BLaER1 (cell line): ENCODE results near the gene MYO9A.
"Not testable (repeated sequence)": the region's sequence is repeated elsewhere in the genome, so short reads cannot be mapped to it uniquely, and the experiment has no call there.

Source experiments
- H3K27ac ChIP-seq: shearing (Covaris generic); formaldehyde crosslinking; 2 replicates; pipeline ENCODE4 v1.8.1; 2022
- H3K27me3 ChIP-seq: shearing (Covaris generic); formaldehyde crosslinking; 2 replicates; pipeline ENCODE4 v1.8.1; 2022
- H3K36me3 ChIP-seq: shearing (Covaris generic); formaldehyde crosslinking; 2 replicates; pipeline ENCODE4 v1.8.1; 2022
- H3K4me1 ChIP-seq: shearing (Covaris generic); formaldehyde crosslinking; 2 replicates; pipeline ENCODE4 v1.8.1; 2022
- H3K4me2 ChIP-seq: shearing (Covaris generic); formaldehyde crosslinking; 2 replicates; pipeline ENCODE4 v1.8.1; 2022
- H3K4me3 ChIP-seq: shearing (Covaris generic); formaldehyde crosslinking; 2 replicates; pipeline ENCODE4 v1.8.1; 2022
- H3K9ac ChIP-seq: shearing (Covaris generic); formaldehyde crosslinking; 2 replicates; pipeline ENCODE4 v1.8.1; 2022
- H3K9me3 ChIP-seq: shearing (Covaris generic); formaldehyde crosslinking; 2 replicates; pipeline ENCODE4 v1.8.1; 2022
- H4K20me1 ChIP-seq: shearing (Covaris generic); formaldehyde crosslinking; 2 replicates; pipeline ENCODE4 v1.8.1; 2022
- Cebpa-rat ChIP-seq: shearing (Covaris generic); IDR thresholded peaks from 2 replicates; pipeline ENCODE4 v1.8.1; 2022

MYO9A gene

GRCh38 chr15:72021604-72022003 is 96.3 kb downstream of the MYO9A start:
- peaks cover 31% of the 10 kb centered on the region for H3K36me3 ChIP-seq
- no peak for TF ChIP-seq Cebpa-rat
- no peaks in the 10 kb centered on the region for H3K4me1 ChIP-seq

DNA sequence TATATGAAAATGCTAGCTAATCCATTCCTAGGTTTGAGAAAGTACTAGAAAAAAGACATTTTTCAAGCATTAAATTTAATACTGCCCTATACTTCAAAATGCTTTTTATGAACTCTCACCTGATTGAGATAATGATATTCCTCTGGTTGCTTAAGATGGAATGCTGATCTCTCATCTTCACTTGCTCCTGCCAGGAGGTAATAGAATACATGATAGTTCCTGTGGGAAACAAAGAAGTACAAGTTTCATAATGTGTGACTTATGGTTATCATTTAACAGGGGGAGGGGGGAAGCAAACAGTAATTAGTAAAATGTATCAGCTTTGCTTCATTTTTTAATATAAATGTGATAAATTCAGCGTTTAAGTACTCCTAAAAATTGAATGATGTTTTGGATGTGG is 97.2 kb downstream of the MYO9A start:
- no peak for TF ChIP-seq Cebpa-rat
- no peak overlapping the region for H3K9ac ChIP-seq
- no peaks in the 10 kb centered on the region for H3K27me3 ChIP-seq
- H4K20me1 ChIP-seq, result no peaks in the 10 kb centered on the region
- no peak overlapping the region for H3K4me2 ChIP-seq
- no peaks in the 10 kb centered on the region; the same call in 1 of the 2 replicates for H3K9me3 ChIP-seq
- no peak overlapping the region for H3K4me3 ChIP-seq
- H3K27ac ChIP-seq, result no peak overlapping the region
- H3K4me1 ChIP-seq, result no peaks in the 10 kb centered on the region
- peaks cover 28% of the 10 kb centered on the region for H3K36me3 ChIP-seq

More at GRCh38 chr15:72021604-72022003, 96.3 kb downstream of the MYO9A start:
- no peak overlapping the region for H3K27ac ChIP-seq
- no peak overlapping the region for H3K4me3 ChIP-seq
- H3K9ac ChIP-seq, result no peak overlapping the region
- no peak overlapping the region for H3K4me2 ChIP-seq
- H4K20me1 ChIP-seq, result no peaks in the 10 kb centered on the region
- no peaks in the 10 kb centered on the region for H3K27me3 ChIP-seq
- H3K9me3 ChIP-seq, result no peaks in the 10 kb centered on the region; the same call in 1 of the 2 replicates

DNA sequence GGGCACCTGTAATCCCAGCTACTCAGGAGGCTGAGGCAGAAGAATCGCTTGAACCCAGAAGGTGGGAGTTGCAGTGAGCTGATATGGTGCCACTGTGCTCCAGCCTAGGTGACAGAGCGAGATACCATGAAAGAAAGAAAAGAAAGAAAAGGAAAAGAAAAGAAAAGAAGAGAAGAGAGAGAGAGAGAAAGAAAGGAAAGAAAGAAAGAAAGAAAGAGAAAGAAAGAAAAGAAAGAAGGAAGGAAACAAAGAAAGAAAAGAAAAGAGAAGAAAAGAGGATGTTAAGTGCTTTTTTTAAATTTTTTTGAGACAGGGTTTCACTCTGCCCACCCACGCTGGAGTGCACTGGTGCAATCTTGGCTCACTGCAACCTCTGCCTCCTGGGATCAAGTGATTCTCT is 103.4 kb downstream of the MYO9A start:
- not testable (repeated sequence) for H3K9ac ChIP-seq, H3K4me1 ChIP-seq, H4K20me1 ChIP-seq, H3K27ac ChIP-seq, H3K9me3 ChIP-seq, H3K4me3 ChIP-seq, H3K27me3 ChIP-seq, H3K4me2 ChIP-seq
- H3K36me3 ChIP-seq, result peaks cover 11% of the 10 kb centered on the region

GRCh38 chr15:72013703-72014102 is 104.2 kb downstream of the MYO9A start:
- no peak overlapping the region for H3K4me3 ChIP-seq

GRCh38 chr15:72011302-72011942 is 106.5 kb downstream of the MYO9A start:
- no peaks in the 10 kb centered on the region for H3K9me3 ChIP-seq
- H3K27me3 ChIP-seq, result no peaks in the 10 kb centered on the region
- H3K9ac ChIP-seq, result no peak overlapping the region
- no peak overlapping the region for H3K27ac ChIP-seq
- no peak for TF ChIP-seq Cebpa-rat
- no peak overlapping the region for H3K4me2 ChIP-seq
- H4K20me1 ChIP-seq, result no peaks in the 10 kb centered on the region
- H3K36me3 ChIP-seq, result peaks cover 18% of the 10 kb centered on the region
- no peak overlapping the region for H3K4me3 ChIP-seq
- no peaks in the 10 kb centered on the region for H3K4me1 ChIP-seq

More at GRCh38 chr15:72013703-72014102, 104.2 kb downstream of the MYO9A start:
- H3K27ac ChIP-seq, result no peak overlapping the region
- no peaks in the 10 kb centered on the region for H3K27me3 ChIP-seq
- H3K36me3 ChIP-seq, result peaks cover 15% of the 10 kb centered on the region
- H3K9ac ChIP-seq, result no peak overlapping the region
- no peak for TF ChIP-seq Cebpa-rat
- H3K4me1 ChIP-seq, result no peaks in the 10 kb centered on the region
- H3K4me2 ChIP-seq, result no peak overlapping the region
- H3K9me3 ChIP-seq, result no peaks in the 10 kb centered on the region
- H4K20me1 ChIP-seq, result no peaks in the 10 kb centered on the region

- no peak for TF ChIP-seq Cebpa-rat
Observed at GRCh38 chr15:72009222-72009621, 108.7 kb downstream of the MYO9A start.

DNA sequence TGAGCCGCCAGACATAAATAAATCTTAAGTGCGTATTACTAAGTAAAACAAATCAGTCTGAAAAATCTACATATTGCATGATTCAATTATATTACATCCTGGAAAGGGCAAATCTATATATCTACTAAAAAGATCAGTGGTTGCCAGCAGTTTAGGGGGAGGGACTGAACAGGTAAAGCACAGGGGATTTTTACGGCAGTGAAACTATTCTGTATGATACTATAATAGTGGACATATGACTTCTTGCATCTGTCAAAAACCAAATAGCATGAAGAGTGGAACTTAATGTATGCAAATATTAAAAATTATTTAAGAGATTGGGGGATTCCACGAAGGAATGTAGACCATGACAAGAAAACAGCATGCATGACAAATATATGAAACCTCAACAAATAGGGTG is 111.6 kb downstream of the MYO9A start:
- Histone ChIP-seq H3K4me1 (no peaks in the 10 kb centered on the region), H3K9ac (no peak overlapping the region), H3K9me3 (no peaks in the 10 kb centered on the region), H4K20me1 (no peaks in the 10 kb centered on the region), H3K4me3 (no peak overlapping the region), H3K27me3 (no peaks in the 10 kb centered on the region), H3K4me2 (no peak overlapping the region), H3K36me3 (peaks cover 36% of the 10 kb centered on the region), H3K27ac (no peak overlapping the region)
- TF ChIP-seq Cebpa-rat, result no peak

More at GRCh38 chr15:72009222-72009621, 108.7 kb downstream of the MYO9A start:
- Histone ChIP-seq H3K36me3 (peaks cover 27% of the 10 kb centered on the region), H3K4me1 (no peaks in the 10 kb centered on the region), H3K9ac (no peak overlapping the region), H3K27ac (no peak overlapping the region), H3K9me3 (no peaks in the 10 kb centered on the region), H3K4me2 (no peak overlapping the region), H3K27me3 (no peaks in the 10 kb centered on the region), H4K20me1 (no peaks in the 10 kb centered on the region), H3K4me3 (no peak overlapping the region)

- no peaks in the 10 kb centered on the region for H4K20me1 ChIP-seq
- no peak overlapping the region for H3K4me2 ChIP-seq
- no peak for TF ChIP-seq Cebpa-rat
- no peaks in the 10 kb centered on the region for H3K4me1 ChIP-seq
- H3K9me3 ChIP-seq, result no peaks in the 10 kb centered on the region
- peaks cover 39% of the 10 kb centered on the region for H3K36me3 ChIP-seq
- H3K4me3 ChIP-seq, result no peak overlapping the region
- no peak overlapping the region for H3K9ac ChIP-seq
- no peak overlapping the region for H3K27ac ChIP-seq
- H3K27me3 ChIP-seq, result no peaks in the 10 kb centered on the region
Observed at GRCh38 chr15:72005483-72005882, 112.5 kb downstream of the MYO9A start.

- TF ChIP-seq Cebpa-rat, result no peak
- no peak overlapping the region for H3K4me3 ChIP-seq
- H3K4me1 ChIP-seq, result no peaks in the 10 kb centered on the region
- no peak overlapping the region for H3K9ac ChIP-seq
- no peaks in the 10 kb centered on the region for H3K27me3 ChIP-seq
- no peaks in the 10 kb centered on the region for H3K9me3 ChIP-seq
- H3K4me2 ChIP-seq, result no peak overlapping the region
- H4K20me1 ChIP-seq, result no peaks in the 10 kb centered on the region
- H3K27ac ChIP-seq, result no peak overlapping the region
- peaks cover 36% of the 10 kb centered on the region for H3K36me3 ChIP-seq
Observed at GRCh38 chr15:71999807-72000206, 118.1 kb downstream of the MYO9A start.

- peaks cover 32% of the 10 kb centered on the region for H3K36me3 ChIP-seq
- H3K9ac ChIP-seq, H3K27me3 ChIP-seq, H3K4me2 ChIP-seq, H3K4me3 ChIP-seq, H3K9me3 ChIP-seq, H3K4me1 ChIP-seq, H3K27ac ChIP-seq, H4K20me1 ChIP-seq: not testable (repeated sequence)
Observed at GRCh38 chr15:71998717-71999116, 119.2 kb downstream of the MYO9A start.

- no peaks in the 10 kb centered on the region for H3K4me1 ChIP-seq
- no peak overlapping the region for H3K9ac ChIP-seq
- no peaks in the 10 kb centered on the region for H4K20me1 ChIP-seq
- no peaks in the 10 kb centered on the region for H3K27me3 ChIP-seq
- H3K27ac ChIP-seq, result no peak overlapping the region
- no peak overlapping the region for H3K4me3 ChIP-seq
- TF ChIP-seq Cebpa-rat, result no peak
- peaks cover 36% of the 10 kb centered on the region for H3K36me3 ChIP-seq
- no peak overlapping the region for H3K4me2 ChIP-seq
- H3K9me3 ChIP-seq, result no peaks in the 10 kb centered on the region
Observed at GRCh38 chr15:71997691-71998090, 120.3 kb downstream of the MYO9A start.
